Ishikawa (cell line): ENCODE data around the gene C22orf23.

Experiments used
- CEBPB ChIP-seq: IDR thresholded peaks from 2 replicates; pipeline ENCODE4 v1.6.1; 2012
- CREB1 ChIP-seq: IDR thresholded peaks from 2 replicates; pipeline ENCODE4 v1.6.1; 2012; ENCODE audit warnings: low read depth
- EGR1 ChIP-seq: IDR thresholded peaks from 2 replicates; pipeline ENCODE4 v1.6.1; 2012
- EP300 ChIP-seq: IDR thresholded peaks from 2 replicates; pipeline ENCODE4 v1.6.1; 2012; ENCODE audit warnings: borderline replicate concordance
- FOXM1 ChIP-seq: IDR thresholded peaks from 2 replicates; pipeline ENCODE4 v1.6.1; 2012; ENCODE audit warnings: low read depth, borderline replicate concordance
- NFIC ChIP-seq: IDR thresholded peaks from 2 replicates; pipeline ENCODE4 v1.6.1; 2012
- RAD21 ChIP-seq: IDR thresholded peaks from 2 replicates; pipeline ENCODE4 v1.6.1; 2012; ENCODE audit warnings: low read depth
- REST ChIP-seq: IDR thresholded peaks from 2 replicates; pipeline ENCODE4 v1.6.1; 2012; ENCODE audit warnings: low read depth, mild to moderate bottlenecking
- TAF1 ChIP-seq: IDR thresholded peaks from 2 replicates; pipeline ENCODE4 v1.6.1; 2012; ENCODE audit warnings: low read depth, mild to moderate bottlenecking
- TCF12 ChIP-seq: IDR thresholded peaks from 2 replicates; pipeline ENCODE4 v1.6.1; 2012; ENCODE audit warnings: low read depth
- TEAD4 ChIP-seq: IDR thresholded peaks from 2 replicates; pipeline ENCODE4 v1.6.1; 2012
- YY1 ChIP-seq: IDR thresholded peaks from 2 replicates; pipeline ENCODE4 v1.6.1; 2012; ENCODE audit warnings: low read depth
- ZBTB7A ChIP-seq: IDR thresholded peaks from 2 replicates; pipeline ENCODE4 v1.6.1; 2012; ENCODE audit warnings: low read depth
- TF ChIP-seq, protein P1 (sequence below): IDR thresholded peaks from 2 replicates; pipeline ENCODE4 v1.6.1; 2012
- TF ChIP-seq, protein P2 (sequence below): IDR thresholded peaks from 2 replicates; pipeline ENCODE4 v1.6.1; 2012

C22orf23 gene

DNA sequence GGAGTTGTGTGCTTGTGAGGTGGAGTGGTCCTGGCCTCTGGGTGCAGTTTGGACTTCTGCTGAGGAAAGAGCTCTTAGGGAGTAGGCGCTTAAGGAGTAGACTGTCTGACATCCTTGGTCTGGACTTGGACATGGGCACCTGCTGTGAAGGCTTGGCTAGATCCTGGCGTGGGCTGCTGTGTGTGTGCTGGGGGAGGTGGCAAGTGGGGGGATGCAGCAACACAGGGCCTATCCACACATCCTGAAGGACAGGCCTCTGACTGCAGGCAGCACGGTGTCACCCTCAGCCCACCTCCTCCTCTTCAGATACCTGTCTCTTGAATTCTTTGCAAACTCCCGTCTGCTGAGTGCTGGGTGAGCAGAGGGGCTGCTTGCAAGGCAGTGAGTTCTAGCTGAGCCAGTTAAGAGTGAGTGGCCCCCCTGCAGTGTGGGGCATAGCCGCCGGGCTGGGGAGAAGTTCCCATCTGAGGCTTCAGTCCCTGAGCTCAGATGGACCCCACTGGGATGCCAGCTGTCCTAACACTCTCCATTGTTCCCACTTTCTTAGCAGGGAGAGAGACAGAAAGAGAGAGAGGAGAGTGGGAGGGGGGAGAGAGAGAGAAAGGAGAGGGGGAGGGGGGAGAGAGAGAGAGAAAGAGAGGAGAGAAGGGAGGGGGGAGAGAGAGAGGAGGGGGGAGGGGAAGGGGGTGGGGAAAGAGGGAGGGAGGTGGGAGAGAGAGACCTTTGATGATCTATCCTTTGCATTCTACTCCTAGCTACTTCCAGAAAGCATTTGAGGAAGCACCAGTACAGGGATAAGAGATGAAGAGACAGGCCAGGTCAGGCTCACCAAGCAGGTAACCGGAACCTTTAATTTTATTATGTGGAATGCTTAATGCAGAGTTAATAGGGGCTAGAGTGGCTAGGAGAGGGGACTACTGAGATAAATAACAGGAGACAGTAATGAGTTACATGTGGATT lies 18.4 kb upstream of the C22orf23 start:
- no peak for TF ChIP-seq YY1
- TF ChIP-seq NFIC = no peak
- TF ChIP-seq, protein P1, sequence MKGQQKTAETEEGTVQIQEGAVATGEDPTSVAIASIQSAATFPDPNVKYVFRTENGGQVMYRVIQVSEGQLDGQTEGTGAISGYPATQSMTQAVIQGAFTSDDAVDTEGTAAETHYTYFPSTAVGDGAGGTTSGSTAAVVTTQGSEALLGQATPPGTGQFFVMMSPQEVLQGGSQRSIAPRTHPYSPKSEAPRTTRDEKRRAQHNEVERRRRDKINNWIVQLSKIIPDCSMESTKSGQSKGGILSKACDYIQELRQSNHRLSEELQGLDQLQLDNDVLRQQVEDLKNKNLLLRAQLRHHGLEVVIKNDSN = no peak

- TF ChIP-seq TEAD4 = no peak
- TF ChIP-seq EGR1 = no peak
- no peak for TF ChIP-seq CREB1
- TF ChIP-seq TAF1 = no peak
- no peak for TF ChIP-seq FOXM1
- no peak for TF ChIP-seq CEBPB
- TF ChIP-seq, protein P1 = no peak
- no peak for TF ChIP-seq TCF12
- TF ChIP-seq NFIC = no peak
- TF ChIP-seq, protein P2, sequence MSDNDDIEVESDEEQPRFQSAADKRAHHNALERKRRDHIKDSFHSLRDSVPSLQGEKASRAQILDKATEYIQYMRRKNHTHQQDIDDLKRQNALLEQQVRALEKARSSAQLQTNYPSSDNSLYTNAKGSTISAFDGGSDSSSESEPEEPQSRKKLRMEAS = no peak
- no peak for TF ChIP-seq REST
- no peak for TF ChIP-seq ZBTB7A
Observed at GRCh38 chr22:37970864-37971263, 17.5 kb upstream of the C22orf23 start.

DNA sequence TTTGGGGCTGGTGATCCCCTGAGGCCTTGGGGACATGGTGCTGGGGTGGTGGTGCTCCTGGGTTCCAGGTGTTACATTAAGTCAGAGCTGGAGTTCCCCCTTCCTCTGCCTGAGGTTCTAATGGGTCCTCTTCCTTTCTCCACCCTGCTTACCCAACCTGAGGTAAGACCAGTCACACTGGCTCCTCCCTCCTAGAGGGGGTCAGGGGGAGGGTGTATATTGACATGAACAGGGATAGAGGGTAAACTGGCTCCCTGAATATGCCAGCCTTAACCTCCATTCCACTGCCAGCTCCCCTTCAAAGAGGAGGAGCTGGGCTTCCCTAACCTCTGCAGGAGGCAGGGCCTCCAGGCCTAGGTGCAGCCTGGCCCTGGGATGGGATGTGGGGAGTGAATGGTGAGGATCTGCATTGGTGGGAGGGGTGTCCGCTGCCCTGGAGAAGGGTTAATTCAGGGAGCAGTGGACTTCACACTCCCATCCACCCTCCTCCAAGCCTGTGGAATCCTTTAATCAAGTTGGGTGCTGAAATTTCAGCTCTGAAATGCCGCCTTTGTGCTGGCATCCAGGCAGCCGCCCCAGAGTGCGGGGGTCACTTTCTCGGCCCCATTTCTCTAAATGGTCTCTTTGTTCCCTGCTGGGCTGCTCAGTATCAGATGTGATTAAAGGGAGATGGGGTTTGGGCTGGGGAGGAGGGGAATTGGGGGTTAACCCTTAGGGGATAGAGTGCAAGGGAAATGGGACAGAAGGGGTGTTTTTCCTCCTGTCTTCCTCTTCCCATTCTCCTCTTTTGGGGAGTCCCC lies 15.3 kb upstream of the C22orf23 start:
- TF ChIP-seq REST (no peak), CEBPB (no peak), TEAD4 (no peak), EP300 (no peak), EGR1 (no peak), NFIC (no peak), FOXM1 (no peak), CREB1 (no peak)
- TF ChIP-seq, protein P2 = no peak
- TF ChIP-seq, protein P1 = no peak

DNA sequence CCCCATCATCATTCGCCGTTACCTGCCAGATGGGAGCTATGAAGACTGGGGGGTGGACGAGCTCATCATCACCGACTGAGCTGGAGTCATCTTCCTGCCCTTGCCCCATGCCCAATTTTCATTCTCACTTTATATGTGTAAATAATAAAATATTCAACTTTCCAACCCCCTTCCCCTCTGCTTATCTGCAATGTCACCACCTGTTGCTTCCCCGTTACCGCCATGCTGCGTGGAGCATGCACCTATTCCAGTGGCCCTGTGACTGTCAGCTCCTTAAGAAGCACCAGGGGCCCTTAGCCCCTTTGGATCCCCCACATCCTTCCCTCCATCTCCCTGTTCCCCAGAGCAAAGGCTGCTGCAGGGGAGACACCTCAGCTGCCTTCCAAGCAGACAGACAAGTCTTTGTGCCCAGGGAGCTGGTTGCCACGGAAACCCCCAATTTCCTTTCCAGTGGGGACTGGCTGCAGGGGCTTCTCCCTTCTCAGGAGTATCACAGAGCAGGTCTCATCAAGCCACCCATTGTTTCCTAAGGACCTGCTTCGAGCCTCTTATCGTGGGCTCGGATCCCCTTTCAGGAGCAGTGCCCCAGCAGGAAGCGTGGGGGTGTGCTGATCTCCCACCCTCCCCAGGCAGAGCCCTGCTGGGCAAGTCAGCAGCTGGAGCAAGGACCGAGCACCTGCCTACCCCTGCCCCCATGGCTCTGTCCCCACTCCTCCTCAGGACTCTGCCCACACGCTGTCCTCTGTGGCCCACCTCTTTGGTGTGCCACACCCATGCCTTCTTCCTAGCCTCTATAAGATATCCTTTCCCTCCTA lies 14.4 kb upstream of the C22orf23 start:
- TF ChIP-seq TEAD4 (no peak), TCF12 (no peak), RAD21 (no peak)

GRCh38 chr22:37967147-37967546 lies 13.7 kb upstream of the C22orf23 start:
- TF ChIP-seq ZBTB7A (no peak), YY1 (no peak), EP300 (no peak), EGR1 (no peak), NFIC (no peak)
- TF ChIP-seq, protein P1 = no peak
